Measurements from ENCODE around the gene FOLR1.

FOLR1 gene

GRCh38 chr11:72224564-72225410 is 32.8 kb downstream of the FOLR1 start, which contains the start of gene INPPL1:
Gene INPPL1 (plus strand): TSS chr11:72224767. CDS start chr11:72224985, 218 bp downstream.
- peak; percentile 65 for DNase-seq

- DNase-seq, result peak; percentile 64
Observed at GRCh38 chr11:72225411-72225951, 33.5 kb downstream of the FOLR1 start.

GRCh38 chr11:72226701-72227100 is 34.8 kb downstream of the FOLR1 start:
- peak; percentile 94 for DNase-seq

GRCh38 chr11:72227316-72228228 is 35.6 kb downstream of the FOLR1 start:
- peak; percentile 98 for DNase-seq

GRCh38 chr11:72228229-72228843 is 36.4 kb downstream of the FOLR1 start:
- DNase-seq, result peak; percentile 47

GRCh38 chr11:72228844-72229231 is 36.9 kb downstream of the FOLR1 start:
- DNase-seq, result no peak

GRCh38 chr11:72229336-72229924 is 37.5 kb downstream of the FOLR1 start:
- no peak for DNase-seq

GRCh38 chr11:72229925-72230763 is 38.2 kb downstream of the FOLR1 start:
- no peak for DNase-seq

- DNase-seq, result no peak
Observed at GRCh38 chr11:72230764-72231365, 38.9 kb downstream of the FOLR1 start.

GRCh38 chr11:72231396-72232259 is 39.7 kb downstream of the FOLR1 start:
- no peak for DNase-seq

- no peak for DNase-seq
Observed at GRCh38 chr11:72232260-72233055, 40.5 kb downstream of the FOLR1 start.

GRCh38 chr11:72233056-72233772 is 41.3 kb downstream of the FOLR1 start:
- DNase-seq, result no peak

GRCh38 chr11:72233773-72234513 is 42.0 kb downstream of the FOLR1 start:
- no peak for DNase-seq

GRCh38 chr11:72234514-72234830 is 42.5 kb downstream of the FOLR1 start:
- DNase-seq, result no peak

- no peak for DNase-seq
Observed at GRCh38 chr11:72234920-72235319, 43.0 kb downstream of the FOLR1 start.

- DNase-seq, result no peak
Observed at GRCh38 chr11:72235351-72236057, 43.6 kb downstream of the FOLR1 start.

GRCh38 chr11:72236083-72236697 is 44.2 kb downstream of the FOLR1 start:
- DNase-seq, result no peak

Data from NCI-H69 (cell line).